Esophagus (tissue), 2 donors: Measurements from ENCODE around the gene PRPF38A. TPM values are rescaled to one million over a fixed set of nuclear protein-coding genes. Genes with fewer than 3 reads are reported as not detected.

Experiments used
- polyA plus RNA-seq, 2 donors: library from polyadenylated mRNA; stranded (reverse); fragments of 200-250 nt; gene quantifications; one replicate each; pipeline ENCODE4 v1.2.3, GENCODE V29; 2013
- donor health status: healthy with polysubstance abuse.
- donor health status: Bipolar disorder and iron deficiency.

Gene PRPF38A
- polyA plus RNA-seq, 2 donors = 10.4 to 21.5 TPM

Other genes starting within 250 kb of the PRPF38A start
- 10 to 100 TPM; 12.5 to 16.5 TPM for gene CC2D1B, start 38.4 kb upstream of the PRPF38A start, polyA plus RNA-seq
- gene ORC1, start 179 bp upstream of the PRPF38A start, polyA plus RNA-seq = 1 to 10 TPM in 1 of 2 donors, under 1 TPM in 1; 0.96 to 3.6 TPM
- 10 to 100 TPM; 14.5 to 15.4 TPM for gene TUT4, start 148.5 kb downstream of the PRPF38A start, polyA plus RNA-seq
- 1 to 10 TPM; 2.4 to 3.8 TPM for gene GPX7, start 197.8 kb downstream of the PRPF38A start, polyA plus RNA-seq
- gene SHISAL2A, start 228.6 kb downstream of the PRPF38A start, polyA plus RNA-seq = under 1 TPM; 0.16 to 0.20 TPM